Measurements from ENCODE around the gene CXCR3. TPM values are rescaled to one million over a fixed set of nuclear protein-coding genes. Genes with fewer than 3 reads are reported as not detected.
"Not testable (repeated sequence)": the region's sequence is repeated elsewhere in the genome, so short reads cannot be mapped to it uniquely, and the experiment has no call there.

Gene CXCR3
- total RNA-seq, 1 donor from 2014 or later = not detected

DNA sequence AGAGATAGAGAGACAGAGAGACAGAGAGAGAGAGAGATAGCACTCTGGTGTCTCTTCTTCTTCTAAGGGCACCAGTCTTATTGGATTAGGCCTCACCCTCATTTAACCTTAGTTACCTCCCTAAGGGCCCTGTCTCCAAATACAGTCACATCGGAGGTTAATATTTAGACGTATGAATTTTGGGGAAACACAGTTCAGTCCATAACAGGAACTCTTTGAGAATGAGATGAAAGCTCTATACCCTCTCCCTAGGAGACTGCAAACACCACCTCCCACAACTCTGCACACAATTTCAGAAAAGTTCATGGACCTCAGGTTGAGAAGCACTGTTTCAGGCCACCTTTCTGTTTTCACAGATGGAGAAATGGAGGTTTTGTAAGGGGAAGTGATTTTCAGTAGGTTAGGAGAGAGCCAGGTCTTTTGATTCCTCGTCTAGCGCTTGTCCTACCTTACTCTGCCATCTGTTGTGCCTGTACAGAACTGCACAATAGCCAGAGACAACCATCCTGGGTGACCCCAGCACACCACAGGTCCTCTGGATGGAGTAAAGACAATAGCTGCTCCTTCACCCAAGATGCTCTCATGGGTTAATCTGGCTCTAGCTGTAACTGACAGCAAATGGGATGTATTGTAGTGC lies 32.1 kb upstream of the CXCR3 start:
- H3K4me3 ChIP-seq (ENCODE audit: low read depth, low read length) = no peak overlapping the region
- DNase-seq (ENCODE audit: low read depth) = no peak
- TF ChIP-seq, protein P1, sequence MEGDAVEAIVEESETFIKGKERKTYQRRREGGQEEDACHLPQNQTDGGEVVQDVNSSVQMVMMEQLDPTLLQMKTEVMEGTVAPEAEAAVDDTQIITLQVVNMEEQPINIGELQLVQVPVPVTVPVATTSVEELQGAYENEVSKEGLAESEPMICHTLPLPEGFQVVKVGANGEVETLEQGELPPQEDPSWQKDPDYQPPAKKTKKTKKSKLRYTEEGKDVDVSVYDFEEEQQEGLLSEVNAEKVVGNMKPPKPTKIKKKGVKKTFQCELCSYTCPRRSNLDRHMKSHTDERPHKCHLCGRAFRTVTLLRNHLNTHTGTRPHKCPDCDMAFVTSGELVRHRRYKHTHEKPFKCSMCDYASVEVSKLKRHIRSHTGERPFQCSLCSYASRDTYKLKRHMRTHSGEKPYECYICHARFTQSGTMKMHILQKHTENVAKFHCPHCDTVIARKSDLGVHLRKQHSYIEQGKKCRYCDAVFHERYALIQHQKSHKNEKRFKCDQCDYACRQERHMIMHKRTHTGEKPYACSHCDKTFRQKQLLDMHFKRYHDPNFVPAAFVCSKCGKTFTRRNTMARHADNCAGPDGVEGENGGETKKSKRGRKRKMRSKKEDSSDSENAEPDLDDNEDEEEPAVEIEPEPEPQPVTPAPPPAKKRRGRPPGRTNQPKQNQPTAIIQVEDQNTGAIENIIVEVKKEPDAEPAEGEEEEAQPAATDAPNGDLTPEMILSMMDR (conservative IDR thresholded peaks at IDR 0.05; ENCODE audit: low read depth, low read length) = peak; percentile 46

DNA sequence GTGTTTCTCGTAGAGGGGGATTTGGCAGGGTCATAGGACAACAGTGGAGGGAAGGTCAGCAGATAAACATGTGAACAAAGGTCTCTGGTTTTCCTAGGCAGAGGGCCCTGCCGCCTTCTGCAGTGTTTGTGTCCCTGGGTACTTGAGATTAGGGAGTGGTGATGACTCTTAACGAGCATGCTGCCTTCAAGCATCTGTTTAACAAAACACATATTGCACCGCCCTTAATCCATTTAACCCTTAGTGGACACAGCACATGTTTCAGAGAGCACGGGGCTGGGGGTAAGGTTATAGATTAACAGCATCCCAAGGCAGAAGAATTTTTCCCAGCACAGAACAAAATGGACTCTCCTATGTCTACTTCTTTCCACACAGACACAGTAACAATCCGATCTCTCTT lies 26.1 kb upstream of the CXCR3 start:
- not testable (repeated sequence) for H3K4me3 ChIP-seq (ENCODE audit: low read depth, low read length); DNase-seq (ENCODE audit: low read depth)

DNA sequence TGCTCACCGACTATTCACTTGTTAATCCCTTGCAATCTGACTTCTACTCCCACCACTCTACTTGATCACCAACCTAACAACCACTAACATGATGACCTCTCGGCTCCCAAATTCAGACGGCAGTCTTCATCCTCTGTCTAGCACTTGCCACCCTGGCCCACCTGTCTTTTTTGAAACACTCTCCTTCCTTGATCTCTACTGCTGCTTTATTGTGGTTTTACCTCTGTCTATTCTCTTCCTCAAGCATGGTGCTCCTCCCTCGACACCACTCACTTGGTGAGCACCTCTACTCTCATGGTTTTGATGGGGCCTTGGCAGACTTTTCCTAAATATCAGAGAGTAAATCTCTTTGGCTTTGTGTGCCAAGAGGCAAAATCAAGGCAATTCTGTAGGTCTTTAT lies 21.7 kb upstream of the CXCR3 start:
- H3K4me3 ChIP-seq (ENCODE audit: low read depth, low read length) = no peak overlapping the region
- TF ChIP-seq, protein P1 (conservative IDR thresholded peaks at IDR 0.05; ENCODE audit: low read depth, low read length) = no peak
- DNase-seq (ENCODE audit: low read depth) = no peak

DNA sequence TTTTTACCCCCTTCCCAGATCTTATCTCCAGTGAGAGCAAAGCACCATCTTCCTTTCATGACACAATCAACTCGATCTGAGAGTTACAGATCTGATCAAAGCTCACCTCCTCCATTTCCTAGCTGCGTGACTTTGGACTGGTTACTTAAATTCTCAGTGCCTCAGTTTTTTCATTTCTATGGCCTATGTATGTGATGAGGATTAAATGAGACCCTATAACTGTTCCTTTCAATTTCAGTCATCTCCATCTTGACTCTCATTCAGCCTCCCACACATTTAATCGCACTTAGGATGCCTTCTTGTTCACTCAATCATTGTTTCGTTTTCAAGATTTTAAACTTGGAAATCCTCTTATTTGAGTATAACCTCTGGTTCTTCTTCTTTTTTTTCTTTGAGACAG lies 20.1 kb upstream of the CXCR3 start:
- no peak overlapping the region for H3K4me3 ChIP-seq (ENCODE audit: low read depth, low read length)
- TF ChIP-seq, protein P1 (conservative IDR thresholded peaks at IDR 0.05; ENCODE audit: low read depth, low read length) = no peak

DNA sequence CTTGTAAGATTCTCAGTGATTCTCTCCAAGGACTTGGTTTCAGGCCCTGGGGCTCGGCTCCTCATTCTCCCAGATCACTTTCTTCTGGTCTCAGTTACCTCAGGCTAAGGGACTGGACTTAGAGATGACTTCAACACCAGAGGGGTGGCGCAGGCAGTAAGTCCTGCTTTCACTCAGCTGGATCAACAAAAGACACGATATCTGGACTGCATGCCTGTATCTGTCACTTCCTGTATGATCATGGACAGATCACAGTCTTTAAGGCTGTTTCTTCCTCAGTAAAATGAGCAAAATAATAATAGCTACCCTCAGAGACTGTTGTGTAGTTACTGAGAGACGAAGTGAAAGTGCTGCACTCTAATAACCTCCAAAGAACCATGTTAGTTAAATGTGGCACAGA lies 19.5 kb upstream of the CXCR3 start:
- TF ChIP-seq, protein P1 (conservative IDR thresholded peaks at IDR 0.05; ENCODE audit: low read depth, low read length) = no peak
- DNase-seq (ENCODE audit: low read depth) = no peak

More for the DNA sequence above, 20.1 kb upstream of the CXCR3 start:
- DNase-seq (ENCODE audit: low read depth) = no peak

DNA sequence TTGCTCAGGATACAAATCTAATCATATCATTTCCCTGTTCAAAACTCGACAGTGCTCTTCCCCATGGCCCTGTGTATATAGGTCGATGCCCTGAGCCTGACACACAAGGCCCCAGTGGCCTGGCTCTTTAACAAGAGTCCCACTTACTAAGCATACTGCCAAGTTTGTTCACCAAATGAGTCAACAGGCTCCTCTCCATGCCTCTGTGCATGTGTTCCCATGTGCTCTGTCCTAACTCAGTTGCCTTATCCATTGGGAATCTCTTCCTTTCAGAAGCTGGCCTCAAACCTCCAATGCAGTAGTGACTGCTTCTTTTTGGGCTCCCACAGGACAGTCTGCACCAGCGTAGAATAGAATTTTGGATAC lies 18.9 kb upstream of the CXCR3 start:
- TF ChIP-seq, protein P1 (conservative IDR thresholded peaks at IDR 0.05; ENCODE audit: low read depth, low read length) = no peak
- DNase-seq (ENCODE audit: low read depth) = no peak
- no peak overlapping the region for H3K4me3 ChIP-seq (ENCODE audit: low read depth, low read length)

More for the DNA sequence above, 19.5 kb upstream of the CXCR3 start:
- H3K4me3 ChIP-seq (ENCODE audit: low read depth, low read length) = no peak overlapping the region

DNA sequence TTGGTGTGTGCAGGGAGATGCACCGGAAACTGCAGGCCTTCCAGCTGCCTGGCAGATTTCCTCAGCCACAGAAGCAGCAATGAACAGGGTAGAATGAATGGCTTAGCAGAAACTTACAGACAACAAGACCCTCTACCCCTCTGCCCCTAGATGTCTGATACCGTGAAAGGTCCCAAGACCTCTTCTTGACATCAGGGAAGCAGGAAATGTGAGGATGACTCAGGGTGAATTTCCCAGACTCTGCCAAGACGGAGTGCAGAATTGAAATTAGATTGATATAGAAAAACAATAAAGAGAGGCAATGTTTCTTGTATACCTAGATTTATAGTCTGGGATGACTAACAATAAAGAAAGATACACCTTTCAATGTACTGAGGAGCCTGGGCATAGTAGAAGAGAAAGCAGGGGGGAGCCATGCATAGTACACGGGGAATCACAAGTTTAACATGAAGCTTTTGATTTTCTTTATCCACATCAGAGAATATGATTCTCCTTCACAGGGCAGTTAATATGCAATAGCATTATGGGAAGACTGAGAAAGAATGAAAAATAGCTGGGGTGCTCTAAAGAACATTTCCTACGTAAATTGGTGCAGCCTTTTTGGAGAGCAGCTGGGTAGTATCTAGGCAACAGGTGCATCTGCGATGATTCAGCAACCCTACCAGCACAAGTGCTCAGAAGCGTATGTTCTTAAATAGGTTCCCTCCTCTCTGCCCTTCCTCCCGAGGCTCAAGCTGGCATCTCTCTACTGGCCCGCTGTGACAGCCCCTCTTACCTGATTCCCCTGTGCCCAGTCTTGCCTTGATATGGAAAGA lies 18.3 kb upstream of the CXCR3 start:
- TF ChIP-seq, protein P1 (conservative IDR thresholded peaks at IDR 0.05; ENCODE audit: low read depth, low read length) = no peak
- no peak overlapping the region for H3K4me3 ChIP-seq (ENCODE audit: low read depth, low read length)
- DNase-seq (ENCODE audit: low read depth) = no peak

All from epithelial cell of proximal tubule (primary cell).